Fibroblast of lung (primary cell): ENCODE results near the gene PSD4. TPM values are rescaled to one million over a fixed set of nuclear protein-coding genes. Genes with fewer than 3 reads are reported as not detected.

Experiments used
- DNase-seq, 2 donors: peaks; one replicate each; pipeline versions ENCODE4 v3.0.0 to v3.0.0-alpha.2; 2010; ENCODE audit warnings: low read depth in 2 of 2
- H2AFZ ChIP-seq: 2 replicates; pipeline ENCODE4 v1.5.1; 2012; ENCODE audit warnings: low read length, control low read depth, inconsistent platforms
- H3K27ac ChIP-seq: 2 replicates; pipeline ENCODE4 v1.5.1; 2011; ENCODE audit warnings: low read length, control low read depth; ENCODE audit not compliant: insufficient read depth
- H3K27me3 ChIP-seq: 2 replicates; pipeline ENCODE4 v1.5.1; 2011; ENCODE audit warnings: mild to moderate bottlenecking, low read length; ENCODE audit not compliant: control insufficient read depth, insufficient read depth
- H3K36me3 ChIP-seq: 2 replicates; pipeline ENCODE4 v1.5.1; 2011; ENCODE audit warnings: low read length; ENCODE audit not compliant: control insufficient read depth, insufficient read depth
- H3K4me1 ChIP-seq: 2 replicates; pipeline ENCODE4 v1.5.1; 2011; ENCODE audit warnings: low read length; ENCODE audit not compliant: control insufficient read depth, insufficient read depth; ENCODE audit errors: extremely low read depth
- H3K4me2 ChIP-seq: 2 replicates; pipeline ENCODE4 v1.5.1; 2011; ENCODE audit warnings: low read length, control low read depth; ENCODE audit not compliant: insufficient read depth; ENCODE audit errors: extremely low read depth
- H3K4me3 ChIP-seq, 4 experiments: fragments of 200-600 bp in 1 of 4; sonication (generic) in 1 of 4; replicated peaks in 1 of 4; 2 replicates each; pipeline ENCODE4 v1.5.1; 2011 to 2016; ENCODE audit warnings: low read length in 4 of 4, low read depth in 3 of 4, mild to moderate bottlenecking in 3 of 4, control low read depth in 2 of 4, inconsistent platforms in 1 of 4, mixed read lengths in 1 of 4; ENCODE audit not compliant: insufficient read depth in 1 of 4; ENCODE audit errors: control extremely low read depth in 1 of 4
- H3K79me2 ChIP-seq: 2 replicates; pipeline ENCODE4 v1.5.1; 2012; ENCODE audit warnings: mild to moderate bottlenecking, low read length, inconsistent platforms; ENCODE audit not compliant: control insufficient read depth, insufficient read depth
- H3K9ac ChIP-seq: 2 replicates; pipeline ENCODE4 v1.5.1; 2011; ENCODE audit warnings: mild to moderate bottlenecking, low read length, control low read depth; ENCODE audit not compliant: insufficient read depth
- H3K9me3 ChIP-seq: 2 replicates; pipeline ENCODE4 v1.5.1; 2012; ENCODE audit warnings: low read depth, low read length; ENCODE audit not compliant: control insufficient read depth, insufficient read depth
- H4K20me1 ChIP-seq: 2 replicates; pipeline ENCODE4 v1.5.1; 2011; ENCODE audit warnings: low read length; ENCODE audit not compliant: control insufficient read depth, insufficient read depth; ENCODE audit errors: extremely low read depth
- CTCF ChIP-seq, 2 donors: IDR thresholded peaks in 1 of 2; conservative IDR thresholded peaks in 1 of 2; 1 replicate in 1 of 2; 2 replicates in 1 of 2; pipeline ENCODE4 v1.5.1; 2011 to 2012; ENCODE audit warnings: low read length in 2 of 2, control low read depth in 1 of 2, inconsistent platforms in 1 of 2, low read depth in 1 of 2, mild to moderate bottlenecking in 1 of 2
- EZH2 ChIP-seq: IDR thresholded peaks from 2 replicates; pipeline ENCODE4 v1.5.1; 2012; ENCODE audit warnings: low read length, control low read depth, mild to moderate bottlenecking; ENCODE audit errors: missing control alignments
- polyA plus RNA-seq, 2 donors: library from polyadenylated mRNA; depleted of rRNA in 1 of 2; stranded (reverse) in 1 of 2; unstranded in 1 of 2; fragments of >200 nt; gene quantifications; 2 replicates each; pipeline ENCODE4 v1.2.1, GENCODE V29; 2011 to 2012; ENCODE audit warnings: missing spikeins in 1 of 2
- total RNA-seq: library from RNA; depleted of rRNA; stranded (reverse); fragments of >200 nt; gene quantifications from 2 replicates; pipeline ENCODE4 v1.2.1, GENCODE V29; 2014

The PSD4 gene
- total and polyA plus RNA-seq, 2 donors (not counting 1 experiment from before 2014, with no cell fraction given): 1.0 to 6.1 TPM

GRCh38 chr2:113164215-113164929, 9.4 kb upstream of the PSD4 start:
- Histone ChIP-seq H3K27me3 (no peaks in the 10 kb centered on the region), H3K36me3 (no peaks in the 10 kb centered on the region), H4K20me1 (no peaks in the 10 kb centered on the region), H2AFZ (no peak overlapping the region), H3K27ac (no peak overlapping the region), H3K4me2 (no peak overlapping the region), H3K4me1 (no peaks in the 10 kb centered on the region), H3K79me2 (no peaks in the 10 kb centered on the region), H3K9ac (no peak overlapping the region), H3K9me3 (no peaks in the 10 kb centered on the region), H3K4me3 (no peak overlapping the region)
- peak in 1 of 2 donors; percentile 19 for DNase-seq
- no peak for TF ChIP-seq CTCF (conservative IDR thresholded peaks at IDR 0.05 in 1 of 2, IDR thresholded peaks at IDR 0.05 in 1 of 2; ENCODE audit: low read depth in 1 of 2, low read length in 2 of 2)
- TF ChIP-seq EZH2: no peak

GRCh38 chr2:113164930-113165585, 8.7 kb upstream of the PSD4 start:
- no peaks in the 10 kb centered on the region for H3K4me1 ChIP-seq
- H4K20me1 ChIP-seq: no peaks in the 10 kb centered on the region
- no peak overlapping the region for H3K9ac ChIP-seq
- H3K27me3 ChIP-seq: no peaks in the 10 kb centered on the region
- H3K9me3 ChIP-seq: no peaks in the 10 kb centered on the region
- TF ChIP-seq CTCF (conservative IDR thresholded peaks at IDR 0.05 in 1 of 2, IDR thresholded peaks at IDR 0.05 in 1 of 2; ENCODE audit: low read depth in 1 of 2, low read length in 2 of 2) (no peak), EZH2 (no peak)
- no peak overlapping the region for H2AFZ ChIP-seq
- no peaks in the 10 kb centered on the region for H3K36me3 ChIP-seq
- H3K79me2 ChIP-seq: no peaks in the 10 kb centered on the region
- no peak overlapping the region for H3K4me3 ChIP-seq
- no peak for DNase-seq
- no peak overlapping the region for H3K4me2 ChIP-seq
- no peak overlapping the region for H3K27ac ChIP-seq

DNA sequence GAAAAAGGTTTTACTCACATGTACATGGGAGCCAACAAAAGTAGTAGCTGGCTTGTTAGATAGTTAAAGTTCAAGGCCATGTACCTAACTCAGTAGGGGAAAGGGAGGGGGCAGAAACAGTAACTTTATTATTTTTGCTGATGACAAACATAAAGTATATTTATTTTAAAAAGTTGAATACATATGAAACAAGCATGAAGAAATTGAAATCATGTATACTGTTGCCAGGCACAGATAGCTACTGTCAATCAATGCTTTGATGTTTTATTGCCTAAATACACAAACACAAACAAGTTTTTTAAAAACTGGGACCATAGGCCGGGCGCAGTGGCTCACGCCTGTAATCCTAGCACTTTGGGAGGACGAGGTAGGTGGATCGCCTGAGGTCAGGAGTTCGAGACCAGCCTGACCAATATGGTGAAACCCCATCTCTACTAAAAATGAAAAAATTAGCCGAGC, 7.6 kb upstream of the PSD4 start:
- DNase-seq: no peak
- H3K9me3 ChIP-seq: no peaks in the 10 kb centered on the region
- H2AFZ ChIP-seq: no peak overlapping the region
- TF ChIP-seq EZH2 (no peak), CTCF (conservative IDR thresholded peaks at IDR 0.05 in 1 of 2, IDR thresholded peaks at IDR 0.05 in 1 of 2; ENCODE audit: low read depth in 1 of 2, low read length in 2 of 2) (no peak)
- no peak overlapping the region for H3K27ac ChIP-seq
- no peaks in the 10 kb centered on the region for H3K36me3 ChIP-seq
- no peaks in the 10 kb centered on the region for H3K27me3 ChIP-seq
- no peak overlapping the region for H3K9ac ChIP-seq
- H3K4me1 ChIP-seq: no peaks in the 10 kb centered on the region
- no peak overlapping the region for H3K4me3 ChIP-seq
- no peaks in the 10 kb centered on the region for H3K79me2 ChIP-seq
- no peak overlapping the region for H3K4me2 ChIP-seq
- no peaks in the 10 kb centered on the region for H4K20me1 ChIP-seq
